GM12873 (cell line): ENCODE measurements around the gene ATRN.

ENCODE experiments used
- CTCF ChIP-seq: IDR thresholded peaks from 2 replicates; pipeline ENCODE4 v1.5.1; 2012; ENCODE audit warnings: low read depth, mild to moderate bottlenecking, moderate library complexity, low read length, control low read depth; ENCODE audit not compliant: insufficient read depth; ENCODE audit errors: missing control alignments

Gene ATRN

GRCh38 chr20:3580412-3580811, 109.6 kb downstream of the ATRN start:
- no peak for TF ChIP-seq CTCF

- TF ChIP-seq CTCF = no peak
Observed at GRCh38 chr20:3583765-3584164, 112.9 kb downstream of the ATRN start.

- TF ChIP-seq CTCF = no peak
Observed at GRCh38 chr20:3586093-3586492, 115.3 kb downstream of the ATRN start.

- no peak for TF ChIP-seq CTCF
Observed at GRCh38 chr20:3590164-3590563, 119.3 kb downstream of the ATRN start.

GRCh38 chr20:3592931-3593330, 122.1 kb downstream of the ATRN start:
- TF ChIP-seq CTCF = no peak

- TF ChIP-seq CTCF = no peak
Observed at GRCh38 chr20:3595541-3595940, 124.7 kb downstream of the ATRN start.

GRCh38 chr20:3603108-3603507, 132.3 kb downstream of the ATRN start:
- TF ChIP-seq CTCF = no peak
